ENCODE results near the gene AMDHD1.

AMDHD1 gene

GRCh38 chr12:95942524-95943329, 404 bp upstream of the AMDHD1 start, which contains the start of gene CCDC38:
Gene CCDC38 (minus strand): TSS chr12:95942614. CDS start chr12:95936509, 6,105 bp downstream.
- DNase-seq = peak; percentile 89
- TF ChIP-seq CTCF (IDR thresholded peaks at IDR 0.05; ENCODE audit: low read depth, low read length) = no peak
- H3K9me3 ChIP-seq (ENCODE audit: severe bottlenecking) = no peaks in the 10 kb centered on the region
- no peaks in the 10 kb centered on the region for H3K36me3 ChIP-seq
- H3K27ac ChIP-seq = peak within 1 kb of the TSS; percentile 85
- H3K27me3 ChIP-seq (ENCODE audit: insufficient read depth, low read depth, severe bottlenecking) = no peaks in the 10 kb centered on the region
- peak within 1 kb of the TSS; percentile 82 for H3K4me3 ChIP-seq (ENCODE audit: low read depth, low read length)

GRCh38 chr12:95944108-95944704, 1.1 kb downstream of the AMDHD1 start:
- no peak for DNase-seq
- H3K4me3 ChIP-seq (ENCODE audit: low read depth, low read length) = no peak overlapping the region
- TF ChIP-seq CTCF (IDR thresholded peaks at IDR 0.05; ENCODE audit: low read depth, low read length) = no peak
- H3K27me3 ChIP-seq (ENCODE audit: insufficient read depth, low read depth, severe bottlenecking) = no peaks in the 10 kb centered on the region
- H3K36me3 ChIP-seq = no peaks in the 10 kb centered on the region
- H3K27ac ChIP-seq = no peak overlapping the region
- H3K9me3 ChIP-seq (ENCODE audit: severe bottlenecking) = no peaks in the 10 kb centered on the region

- TF ChIP-seq CTCF (IDR thresholded peaks at IDR 0.05; ENCODE audit: low read depth, low read length) = no peak
- no peaks in the 10 kb centered on the region for H3K27me3 ChIP-seq (ENCODE audit: insufficient read depth, low read depth, severe bottlenecking)
- H3K27ac ChIP-seq = peak overlapping the region; percentile 62
- no peaks in the 10 kb centered on the region for H3K9me3 ChIP-seq (ENCODE audit: severe bottlenecking)
- no peak overlapping the region for H3K4me3 ChIP-seq (ENCODE audit: low read depth, low read length)
- no peaks in the 10 kb centered on the region for H3K36me3 ChIP-seq
- peak; percentile 58 for DNase-seq
Measured at GRCh38 chr12:95949477-95950206, 6.5 kb downstream of the AMDHD1 start.

GRCh38 chr12:95951515-95951914, 8.4 kb downstream of the AMDHD1 start:
- H3K4me3 ChIP-seq (ENCODE audit: low read depth, low read length) = no peak overlapping the region
- DNase-seq = no peak

GRCh38 chr12:95953000-95953399, 9.9 kb downstream of the AMDHD1 start:
- Histone ChIP-seq H3K9me3 (ENCODE audit: severe bottlenecking) (no peaks in the 10 kb centered on the region), H3K4me3 (ENCODE audit: low read depth, low read length) (no peak overlapping the region), H3K36me3 (no peaks in the 10 kb centered on the region), H3K27me3 (ENCODE audit: insufficient read depth, low read depth, severe bottlenecking) (no peaks in the 10 kb centered on the region), H3K27ac (no peak overlapping the region)
- no peak for TF ChIP-seq CTCF (IDR thresholded peaks at IDR 0.05; ENCODE audit: low read depth, low read length)
- DNase-seq = no peak

More at GRCh38 chr12:95951515-95951914, 8.4 kb downstream of the AMDHD1 start:
- H3K36me3 ChIP-seq = no peaks in the 10 kb centered on the region
- no peak overlapping the region for H3K27ac ChIP-seq
- H3K9me3 ChIP-seq (ENCODE audit: severe bottlenecking) = no peaks in the 10 kb centered on the region
- no peak for TF ChIP-seq CTCF (IDR thresholded peaks at IDR 0.05; ENCODE audit: low read depth, low read length)
- H3K27me3 ChIP-seq (ENCODE audit: insufficient read depth, low read depth, severe bottlenecking) = no peaks in the 10 kb centered on the region

All from WERI-Rb-1 (cell line).